Measurements from ENCODE around the gene DBX1. TPM values are rescaled to one million over a fixed set of nuclear protein-coding genes. Genes with fewer than 3 reads are reported as not detected.

DBX1 gene
- total and polyA plus RNA-seq, 12 donors, result not detected

DNA sequence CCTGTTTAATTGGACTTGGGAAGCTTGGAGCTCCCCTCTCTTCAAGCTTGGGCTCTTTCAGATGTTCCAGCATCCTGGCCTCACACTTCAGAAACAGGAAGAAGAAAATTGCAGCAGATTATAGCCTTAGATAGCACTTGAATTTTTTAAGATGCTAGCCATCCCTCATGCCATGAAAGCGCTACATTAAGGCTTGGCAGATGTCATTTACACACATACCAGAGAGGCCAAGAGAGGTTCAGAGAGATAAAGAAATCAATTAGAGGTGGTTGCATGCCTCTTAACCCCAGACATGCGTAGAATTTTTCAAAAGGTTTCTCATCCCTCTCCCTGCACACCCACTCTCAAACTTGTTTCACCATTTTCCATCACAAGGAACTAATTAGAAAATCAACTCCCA is 31.9 kb upstream of the DBX1 start:
- Histone ChIP-seq H3K4me3 (no peak overlapping the region), H3K27me3 (peaks cover 0 to 26% (median 5%) of the 10 kb centered on the region in 7 donors), H3K27ac (no peak overlapping the region), H3K9me3 (no peaks in the 10 kb centered on the region), H3K4me1 (no peaks in the 10 kb centered on the region), H3K36me3 (no peaks in the 10 kb centered on the region)
- DNase-seq, result no peak
- no peak for ATAC-seq
- intact Hi-C loops (cut with DNase I), result no loop called here
- 71 to 72% methylated on average over 2 of the region's 2 CpGs for WGBS, 2 donors
- TF ChIP-seq, protein P1, sequence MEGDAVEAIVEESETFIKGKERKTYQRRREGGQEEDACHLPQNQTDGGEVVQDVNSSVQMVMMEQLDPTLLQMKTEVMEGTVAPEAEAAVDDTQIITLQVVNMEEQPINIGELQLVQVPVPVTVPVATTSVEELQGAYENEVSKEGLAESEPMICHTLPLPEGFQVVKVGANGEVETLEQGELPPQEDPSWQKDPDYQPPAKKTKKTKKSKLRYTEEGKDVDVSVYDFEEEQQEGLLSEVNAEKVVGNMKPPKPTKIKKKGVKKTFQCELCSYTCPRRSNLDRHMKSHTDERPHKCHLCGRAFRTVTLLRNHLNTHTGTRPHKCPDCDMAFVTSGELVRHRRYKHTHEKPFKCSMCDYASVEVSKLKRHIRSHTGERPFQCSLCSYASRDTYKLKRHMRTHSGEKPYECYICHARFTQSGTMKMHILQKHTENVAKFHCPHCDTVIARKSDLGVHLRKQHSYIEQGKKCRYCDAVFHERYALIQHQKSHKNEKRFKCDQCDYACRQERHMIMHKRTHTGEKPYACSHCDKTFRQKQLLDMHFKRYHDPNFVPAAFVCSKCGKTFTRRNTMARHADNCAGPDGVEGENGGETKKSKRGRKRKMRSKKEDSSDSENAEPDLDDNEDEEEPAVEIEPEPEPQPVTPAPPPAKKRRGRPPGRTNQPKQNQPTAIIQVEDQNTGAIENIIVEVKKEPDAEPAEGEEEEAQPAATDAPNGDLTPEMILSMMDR (IDR thresholded peaks at IDR 0.05), result no peak

DNA sequence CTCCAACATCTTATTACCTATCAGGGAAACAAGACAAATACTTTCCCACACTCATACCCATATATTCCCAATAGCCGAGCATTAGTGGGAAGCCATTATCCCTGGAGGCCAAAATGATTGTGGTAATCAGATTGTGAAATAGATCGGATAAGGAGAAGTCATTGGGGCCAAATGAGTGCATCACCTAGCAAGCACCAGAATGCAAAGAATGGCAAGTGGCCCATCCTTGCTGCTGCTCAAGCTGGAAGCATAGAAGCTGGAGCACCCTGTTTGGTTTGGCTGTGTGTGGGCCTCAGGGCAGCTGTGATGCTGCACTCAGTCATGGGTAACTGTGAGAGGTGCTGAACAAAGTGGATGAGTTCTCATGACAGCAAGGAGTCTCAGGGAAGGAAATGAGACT is 18.7 kb upstream of the DBX1 start:
- 87 to 88% methylated on average over 2 of the region's 2 CpGs for WGBS, 2 donors
- ATAC-seq (no peak), DNase-seq (no peak)
- peaks cover 0 to 72% (median 32%) of the 10 kb centered on the region in 7 donors for H3K27me3 ChIP-seq
- intact Hi-C loops (cut with DNase I), result no loop called here
- no peak overlapping the region for H3K27ac ChIP-seq
- peaks cover 0 to 12% (median 0%) of the 10 kb centered on the region in 11 donors for H3K9me3 ChIP-seq
- H3K36me3 ChIP-seq, result no peaks in the 10 kb centered on the region
- no peak overlapping the region for H3K4me3 ChIP-seq
- TF ChIP-seq, protein P1 (IDR thresholded peaks at IDR 0.05), result no peak
- no peaks in the 10 kb centered on the region for H3K4me1 ChIP-seq

DNA sequence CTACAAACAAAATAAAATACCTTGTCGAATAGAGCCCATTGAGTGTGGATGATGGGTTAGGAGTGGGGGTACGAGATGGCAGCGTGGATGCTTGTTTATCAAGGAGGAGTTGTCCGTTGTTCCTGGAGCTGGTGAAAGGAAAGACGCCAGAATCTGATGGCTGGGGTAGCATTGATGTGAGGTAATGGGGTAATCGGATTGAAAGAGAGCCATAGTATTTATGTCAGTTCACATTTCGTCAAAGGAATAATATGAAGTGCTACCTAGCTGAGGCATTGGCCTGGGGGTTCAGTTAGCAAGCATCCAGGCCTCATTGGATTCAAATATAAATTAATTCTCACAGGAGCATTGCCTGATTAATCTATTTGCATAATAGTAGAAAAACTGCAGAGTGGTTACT is 16.9 kb upstream of the DBX1 start:
- intact Hi-C loops (cut with DNase I), result no loop called here
- ATAC-seq (no peak), DNase-seq (no peak)
- no peak overlapping the region for H3K27ac ChIP-seq
- peaks cover 0 to 4% (median 0%) of the 10 kb centered on the region in 11 donors for H3K9me3 ChIP-seq
- H3K36me3 ChIP-seq, result no peaks in the 10 kb centered on the region
- TF ChIP-seq, protein P1 (IDR thresholded peaks at IDR 0.05), result no peak
- H3K27me3 ChIP-seq, result peaks cover 0 to 75% (median 33%) of the 10 kb centered on the region in 7 donors
- WGBS, 2 donors, result 65 to 69% methylated on average over 7 of the region's 7 CpGs
- H3K4me3 ChIP-seq, result no peak overlapping the region
- no peaks in the 10 kb centered on the region for H3K4me1 ChIP-seq

DNA sequence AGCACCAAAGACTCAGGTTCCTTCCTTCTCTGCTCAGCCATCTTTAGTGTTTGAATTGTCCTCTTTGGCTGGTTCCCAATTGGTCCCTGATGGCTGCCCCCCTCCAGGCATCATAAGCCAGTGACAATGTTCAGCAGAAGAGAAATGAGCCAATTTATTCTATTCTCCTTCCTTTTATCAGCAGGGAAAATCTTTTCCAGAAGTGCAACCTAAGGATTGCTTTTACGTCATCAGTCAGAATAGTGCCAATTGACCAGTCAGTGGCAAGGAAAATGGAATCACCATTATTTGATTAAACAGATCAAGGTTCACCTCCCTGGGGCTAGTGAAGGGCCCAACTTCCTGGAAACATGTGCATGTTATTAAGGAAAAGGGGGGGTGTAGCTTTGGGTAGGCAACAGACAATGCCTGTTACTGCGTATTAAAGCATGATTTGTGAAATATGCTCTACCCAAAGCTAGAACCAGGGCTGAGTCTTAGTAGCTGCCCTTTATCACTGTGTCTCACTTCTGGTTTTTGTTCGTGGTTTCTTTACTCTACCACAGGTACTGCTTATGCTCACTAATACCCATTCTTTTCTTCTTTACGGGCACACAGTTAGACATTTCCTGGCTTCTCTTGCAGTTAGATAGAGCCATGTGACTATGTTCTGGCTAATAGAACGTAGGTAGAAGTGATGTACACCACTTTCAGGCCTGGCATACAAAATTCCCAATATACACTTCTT is 12.6 kb upstream of the DBX1 start:
- H3K27ac ChIP-seq, result no peak overlapping the region
- DNase-seq (no peak), ATAC-seq (no peak)
- TF ChIP-seq, protein P1 (IDR thresholded peaks at IDR 0.05), result no peak
- WGBS, 2 donors, result 71 to 83% methylated on average over 5 of the region's 5 CpGs
- intact Hi-C loops (cut with DNase I), result no loop called here
- no peak overlapping the region for H3K4me3 ChIP-seq
- no peaks in the 10 kb centered on the region for H3K4me1 ChIP-seq
- H3K9me3 ChIP-seq, result peaks cover 0 to 15% (median 7%) of the 10 kb centered on the region in 11 donors
- peaks cover 0 to 70% (median 40%) of the 10 kb centered on the region in 7 donors for H3K27me3 ChIP-seq
- no peaks in the 10 kb centered on the region for H3K36me3 ChIP-seq
